ENCODE results near the gene FAM241B. TPM values are rescaled to one million over a fixed set of nuclear protein-coding genes. Genes with fewer than 3 reads are reported as not detected.
A peak's percentile ranks its signal among the peaks of the same experiment; 100 is the strongest.

FAM241B gene
- total RNA-seq, 1 donor from 2014 or later: 12.5 TPM

- H3K4me1 Mint-ChIP-seq: no peaks in the 10 kb centered on the region
- peaks cover 6% of the 10 kb centered on the region for H3K36me3 Mint-ChIP-seq (ENCODE audit: low read depth)
- H3K4me3 Mint-ChIP-seq: no peak overlapping the region
- H3K9me3 Mint-ChIP-seq: no peaks in the 10 kb centered on the region
- no peak overlapping the region for H3K27ac Mint-ChIP-seq (ENCODE audit: unreplicated experiment)
- no peak for DNase-seq (ENCODE audit: low read depth, low spot score)
- H3K27me3 Mint-ChIP-seq (ENCODE audit: low read depth): peaks cover 20% of the 10 kb centered on the region
- peak; percentile 36 for TF ChIP-seq CTCF (conservative IDR thresholded peaks at IDR 0.05)
Measured at GRCh38 chr10:69636626-69637605, 6.9 kb downstream of the FAM241B start.

GRCh38 chr10:69638642-69639041 lies 8.6 kb downstream of the FAM241B start:
- Mint-ChIP-seq H3K4me1 (no peaks in the 10 kb centered on the region), H3K4me3 (no peak overlapping the region), H3K9me3 (no peaks in the 10 kb centered on the region), H3K27me3 (ENCODE audit: low read depth) (peaks cover 23% of the 10 kb centered on the region), H3K36me3 (ENCODE audit: low read depth) (no peaks in the 10 kb centered on the region), H3K27ac (ENCODE audit: unreplicated experiment) (no peak overlapping the region)
- no peak for TF ChIP-seq CTCF (conservative IDR thresholded peaks at IDR 0.05)
- no peak for DNase-seq (ENCODE audit: low read depth, low spot score)

GRCh38 chr10:69639291-69640195 lies 9.5 kb downstream of the FAM241B start:
- peak; percentile 91 for TF ChIP-seq CTCF (conservative IDR thresholded peaks at IDR 0.05)
- no peaks in the 10 kb centered on the region for H3K36me3 Mint-ChIP-seq (ENCODE audit: low read depth)
- H3K4me3 Mint-ChIP-seq: no peak overlapping the region
- no peaks in the 10 kb centered on the region for H3K9me3 Mint-ChIP-seq
- peaks cover 2% of the 10 kb centered on the region for H3K4me1 Mint-ChIP-seq
- peak; percentile 75 for DNase-seq (ENCODE audit: low read depth, low spot score)
- H3K27me3 Mint-ChIP-seq (ENCODE audit: low read depth): peaks cover 25% of the 10 kb centered on the region
- no peak overlapping the region for H3K27ac Mint-ChIP-seq (ENCODE audit: unreplicated experiment)

- no peaks in the 10 kb centered on the region for H3K36me3 Mint-ChIP-seq (ENCODE audit: low read depth)
- peaks cover 8% of the 10 kb centered on the region for H3K4me1 Mint-ChIP-seq
- H3K27me3 Mint-ChIP-seq (ENCODE audit: low read depth): peaks cover 25% of the 10 kb centered on the region
- H3K27ac Mint-ChIP-seq (ENCODE audit: unreplicated experiment): no peak overlapping the region
- H3K9me3 Mint-ChIP-seq: no peaks in the 10 kb centered on the region
- TF ChIP-seq CTCF (conservative IDR thresholded peaks at IDR 0.05): no peak
- DNase-seq (ENCODE audit: low read depth, low spot score): no peak
- H3K4me3 Mint-ChIP-seq: no peak overlapping the region
Measured at GRCh38 chr10:69640196-69640980, 10.3 kb downstream of the FAM241B start.
